SK-N-SH (cell line): ENCODE results near the gene SMS. TPM values are rescaled to one million over a fixed set of nuclear protein-coding genes. Genes with fewer than 3 reads are reported as not detected.

Source experiments
- CTCF ChIA-PET: fragments of 300-600, 350-600 bp; formaldehyde crosslinking; extraction: SDS; loops from one replicate; lab custom pipeline; 2021; lab: Yijun Ruan, JAX
- POLR2A ChIA-PET: fragments of 350-600 bp; sonication (Branson Sonifier 250); formaldehyde crosslinking; extraction: SDS; loops from one replicate; lab custom pipeline; 2020; ENCODE audit warnings: antibody characterized with exemption, inconsistent platforms; lab: Yijun Ruan, JAX
- DNase-seq: peaks from one replicate; pipeline ENCODE4 v3.0.0; 2012
- H2AFZ ChIP-seq: fragments of 200-600 bp; sonication (generic); 2 replicates; pipeline ENCODE4 v1.8.1; 2016; ENCODE audit warnings: antibody characterized with exemption, mild to moderate bottlenecking, low read depth
- H3F3A ChIP-seq: fragments of 200-600 bp; sonication (generic); replicated peaks from 2 replicates; pipeline ENCODE3; 2016; ENCODE audit warnings: antibody characterized with exemption, mild to moderate bottlenecking; ENCODE audit not compliant: insufficient read depth
- H3K27ac ChIP-seq, 2 experiments: fragments of 200-500 bp in 1 of 2; fragments of 200-600 bp in 1 of 2; sonication (Bioruptor generic) in 1 of 2; sonication (generic), shearing (Covaris generic) in 1 of 2; 2 replicates each; pipeline versions ENCODE4 v1.5.1 to v1.6.1; 2014 to 2016; ENCODE audit warnings: low read depth in 2 of 2, inconsistent platforms in 1 of 2, low read length in 1 of 2, mild to moderate bottlenecking in 1 of 2, mixed read lengths in 1 of 2
- H3K27me3 ChIP-seq: fragments of 200-600 bp; sonication (generic), shearing (Covaris generic); 2 replicates; pipeline ENCODE4 v1.6.1; 2016; ENCODE audit warnings: mixed run types; ENCODE audit not compliant: insufficient read depth
- H3K36me3 ChIP-seq, 2 experiments: fragments of 200-500 bp in 1 of 2; fragments of 200-600 bp in 1 of 2; sonication (Bioruptor generic) in 1 of 2; sonication (generic) in 1 of 2; replicated peaks in 1 of 2; 2 replicates each; pipeline versions ENCODE3 to v1.5.1; 2014 to 2016; ENCODE audit warnings: low read length in 1 of 2, mild to moderate bottlenecking in 1 of 2; ENCODE audit not compliant: insufficient read depth in 2 of 2, control insufficient read depth in 1 of 2
- H3K4me1 ChIP-seq, 2 experiments: fragments of 200-500 bp in 1 of 2; fragments of 200-600 bp in 1 of 2; sonication (Bioruptor generic) in 1 of 2; sonication (generic), shearing (Covaris generic) in 1 of 2; 2 replicates each; pipeline versions ENCODE4 v1.5.1 to v1.6.1; 2014 to 2016; ENCODE audit warnings: low read depth in 1 of 2, low read length in 1 of 2, mixed run types in 1 of 2; ENCODE audit not compliant: insufficient read depth in 2 of 2, control insufficient read depth in 1 of 2
- H3K4me2 ChIP-seq: fragments of 200-600 bp; sonication (generic), shearing (Covaris generic); 2 replicates; pipeline ENCODE4 v1.6.1; 2017; ENCODE audit warnings: mixed run types
- H3K4me3 ChIP-seq, 2 experiments: fragments of 200-500 bp in 1 of 2; fragments of 200-600 bp in 1 of 2; sonication (Bioruptor generic) in 1 of 2; sonication (generic), shearing (Covaris generic) in 1 of 2; 2 replicates each; pipeline versions ENCODE4 v1.5.1 to v1.8.1; 2014 to 2016; ENCODE audit warnings: low read depth in 2 of 2, inconsistent platforms in 1 of 2, low read length in 1 of 2, mild to moderate bottlenecking in 1 of 2, mixed read lengths in 1 of 2, moderate library complexity in 1 of 2
- H3K79me2 ChIP-seq: fragments of 200-600 bp; sonication (generic); 2 replicates; pipeline ENCODE4 v1.8.1; 2017; ENCODE audit warnings: mild to moderate bottlenecking; ENCODE audit not compliant: insufficient read depth
- H3K9ac ChIP-seq: fragments of 200-600 bp; sonication (generic); 2 replicates; pipeline ENCODE4 v1.6.1; 2017; ENCODE audit warnings: mixed run types
- H3K9me2 ChIP-seq: fragments of 200-600 bp; sonication (generic); 2 replicates; pipeline ENCODE4 v1.6.1; 2017; ENCODE audit warnings: mixed run types
- H3K9me3 ChIP-seq: fragments of 200-600 bp; sonication (generic); 2 replicates; pipeline ENCODE4 v1.6.1; 2017; ENCODE audit warnings: mixed run types, mild to moderate bottlenecking, moderate library complexity
- H4K20me1 ChIP-seq: fragments of 200-600 bp; sonication (generic); 2 replicates; pipeline ENCODE4 v1.6.1; 2017; ENCODE audit warnings: mild to moderate bottlenecking, mixed run types; ENCODE audit not compliant: insufficient read depth
- CTCF ChIP-seq: fragments of 200-600 bp; sonication (generic); IDR thresholded peaks from 2 replicates; pipeline ENCODE4 v1.6.1; 2017; ENCODE audit warnings: antibody characterized with exemption, mild to moderate bottlenecking, moderate library complexity
- EP300 ChIP-seq, 2 experiments: IDR thresholded peaks; 2 replicates each; pipeline versions ENCODE4 v1.4.0 to v1.6.1; 2012; ENCODE audit warnings: borderline replicate concordance in 1 of 2, low read depth in 1 of 2, low read length in 1 of 2
- EZH2phosphoT487 ChIP-seq: fragments of 200-600 bp; sonication (generic); IDR thresholded peaks from 2 replicates; pipeline ENCODE4 v1.6.1; 2017; ENCODE audit warnings: low read depth, mixed run types, mild to moderate bottlenecking, antibody characterized with exemption, moderate library complexity, borderline replicate concordance
- FOSL2 ChIP-seq: IDR thresholded peaks from 2 replicates; pipeline ENCODE4 v1.4.0; 2012; ENCODE audit warnings: low read depth, mild to moderate bottlenecking, moderate library complexity, borderline replicate concordance
- FOXJ3 ChIP-seq: sonication (generic); formaldehyde crosslinking; IDR thresholded peaks from 2 replicates; pipeline ENCODE4 v1.5.1; 2020; ENCODE audit warnings: mild to moderate bottlenecking, missing genetic modification reagents
- FOXM1 ChIP-seq: IDR thresholded peaks from 2 replicates; pipeline ENCODE4 v1.4.0; 2012; ENCODE audit warnings: low read depth, mild to moderate bottlenecking
- GABPA ChIP-seq: IDR thresholded peaks from 2 replicates; pipeline ENCODE4 v1.4.0; 2012; ENCODE audit warnings: low read depth, mild to moderate bottlenecking
- GATA2 ChIP-seq: sonication (generic); formaldehyde crosslinking; IDR thresholded peaks from 2 replicates; pipeline ENCODE4 v1.5.0; 2020; ENCODE audit warnings: mild to moderate bottlenecking, missing genetic modification reagents
- JUND ChIP-seq: IDR thresholded peaks from 2 replicates; pipeline ENCODE4 v1.4.0; 2012
- MEF2A ChIP-seq: IDR thresholded peaks from 2 replicates; pipeline ENCODE4 v1.4.0; 2012; ENCODE audit warnings: low read depth, borderline replicate concordance
- MXI1 ChIP-seq: IDR thresholded peaks from 2 replicates; pipeline ENCODE4 v1.6.1; 2012; ENCODE audit warnings: mild to moderate bottlenecking, low read depth, low read length, improper control_type of control experiment
- NRF1 ChIP-seq: IDR thresholded peaks from 2 replicates; pipeline ENCODE4 v1.6.1; 2012; ENCODE audit warnings: low read depth, mild to moderate bottlenecking, low read length
- POLR2AphosphoS5 ChIP-seq: IDR thresholded peaks from 2 replicates; pipeline ENCODE4 v1.6.1; 2012; ENCODE audit warnings: low read depth, low read length
- RCOR1 ChIP-seq: fragments of 150-350 bp; IDR thresholded peaks from 2 replicates; pipeline ENCODE4 v1.6.1; 2017; ENCODE audit warnings: antibody characterized with exemption, low read length
- REST ChIP-seq: IDR thresholded peaks from 2 replicates; pipeline ENCODE4 v1.6.1; 2012; ENCODE audit warnings: mild to moderate bottlenecking, low read depth, low read length, moderate library complexity
- RFX5 ChIP-seq: IDR thresholded peaks from 2 replicates; pipeline ENCODE4 v1.6.1; 2012; ENCODE audit warnings: mild to moderate bottlenecking, improper control_type of control experiment, low read length
- RXRA ChIP-seq: IDR thresholded peaks from 2 replicates; pipeline ENCODE4 v1.4.0; 2012; ENCODE audit warnings: low read depth, mild to moderate bottlenecking, borderline replicate concordance
- SIN3A ChIP-seq: IDR thresholded peaks from 2 replicates; pipeline ENCODE4 v1.6.1; 2012; ENCODE audit warnings: low read depth, mild to moderate bottlenecking, low read length, moderate library complexity, borderline replicate concordance
- SMC3 ChIP-seq: IDR thresholded peaks from 2 replicates; pipeline ENCODE4 v1.6.1; 2012; ENCODE audit warnings: low read depth, low read length, improper control_type of control experiment
- TCF12 ChIP-seq: IDR thresholded peaks from 2 replicates; pipeline ENCODE4 v1.4.0; 2012
- YY1 ChIP-seq: IDR thresholded peaks from 2 replicates; pipeline ENCODE4 v1.4.0; 2012; ENCODE audit warnings: low read depth, mild to moderate bottlenecking
- WGBS: methylation state at CpG from one replicate; pipeline ENCODE4 v1.1.6; 2017; ENCODE audit warnings: low lambda C conversion rate; 5-methylcytosine and 5-hydroxymethylcytosine counted together
- polyA plus RNA-seq, 3 experiments: library from polyadenylated mRNA; depleted of rRNA; stranded (reverse); fragments of >200 nt; gene quantifications; 2 replicates each; pipeline ENCODE4 v1.2.3, GENCODE V29; 2012
- TF ChIP-seq, protein P1 (sequence below): IDR thresholded peaks from 2 replicates; pipeline ENCODE4 v1.4.0; 2012; ENCODE audit warnings: low read depth, borderline replicate concordance

The SMS gene
- polyA plus RNA-seq, 1 of the 3 experiments (the other 2 are of a cell fraction): 116 TPM

- Histone ChIP-seq H3F3A (peaks cover 4% of the 10 kb centered on the region), H3K79me2 (peaks cover 27% of the 10 kb centered on the region), H3K9me2 (no peaks in the 10 kb centered on the region), H2AFZ (no peak overlapping the region), H3K4me3 (no peak overlapping the region), H3K4me2 (no peak overlapping the region), H3K36me3 (peaks cover 24 to 65% of the 10 kb centered on the region in 2 experiments), H4K20me1 (no peaks in the 10 kb centered on the region), H3K9me3 (no peaks in the 10 kb centered on the region), H3K27ac (no peak overlapping the region), H3K9ac (no peak overlapping the region), H3K27me3 (no peaks in the 10 kb centered on the region), H3K4me1 (peaks cover 0 to 3% of the 10 kb centered on the region in 2 experiments; a peak in 1 of 4 replicates)
- DNase-seq: no peak
- 75% methylated on average over 8 of the region's 8 CpGs for WGBS
- ChIA-PET CTCF (interaction anchor here (1.5 kb wide), 1 partner anchor 8 kb away, joined by 8 read pairs; no protein-coding TSS in a partner anchor), POLR2A (no interaction called here)
- TF ChIP-seq RCOR1: no peak
- TF ChIP-seq TCF12: no peak
- no peak for TF ChIP-seq GABPA
- no peak for TF ChIP-seq EZH2phosphoT487
- no peak for TF ChIP-seq SIN3A
- TF ChIP-seq, protein P1, sequence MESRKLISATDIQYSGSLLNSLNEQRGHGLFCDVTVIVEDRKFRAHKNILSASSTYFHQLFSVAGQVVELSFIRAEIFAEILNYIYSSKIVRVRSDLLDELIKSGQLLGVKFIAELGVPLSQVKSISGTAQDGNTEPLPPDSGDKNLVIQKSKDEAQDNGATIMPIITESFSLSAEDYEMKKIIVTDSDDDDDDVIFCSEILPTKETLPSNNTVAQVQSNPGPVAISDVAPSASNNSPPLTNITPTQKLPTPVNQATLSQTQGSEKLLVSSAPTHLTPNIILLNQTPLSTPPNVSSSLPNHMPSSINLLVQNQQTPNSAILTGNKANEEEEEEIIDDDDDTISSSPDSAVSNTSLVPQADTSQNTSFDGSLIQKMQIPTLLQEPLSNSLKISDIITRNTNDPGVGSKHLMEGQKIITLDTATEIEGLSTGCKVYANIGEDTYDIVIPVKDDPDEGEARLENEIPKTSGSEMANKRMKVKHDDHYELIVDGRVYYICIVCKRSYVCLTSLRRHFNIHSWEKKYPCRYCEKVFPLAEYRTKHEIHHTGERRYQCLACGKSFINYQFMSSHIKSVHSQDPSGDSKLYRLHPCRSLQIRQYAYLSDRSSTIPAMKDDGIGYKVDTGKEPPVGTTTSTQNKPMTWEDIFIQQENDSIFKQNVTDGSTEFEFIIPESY: no peak
- no peak for TF ChIP-seq GATA2 (CRISPR knock-in tag)
- TF ChIP-seq SMC3: no peak
- TF ChIP-seq FOXM1: no peak
These were observed 52.8 kb downstream of the SMS start for GRCh38 chrX:21993265-21993664.

- no peak overlapping the region for H3K4me3 ChIP-seq
- peaks cover 0 to 3% of the 10 kb centered on the region in 2 experiments; a peak in 1 of 4 replicates for H3K4me1 ChIP-seq
- ChIA-PET POLR2A (no interaction called here), CTCF (interaction anchor here (0.5 to 4.5 kb wide), 3 partner anchors 12 to 175 kb away, joined by 3 to 32 read pairs (median 3); no protein-coding TSS in a partner anchor)
- H3K4me2 ChIP-seq: no peak overlapping the region
- no peaks in the 10 kb centered on the region for H3K9me2 ChIP-seq
- peaks cover 4% of the 10 kb centered on the region for H3F3A ChIP-seq
- no peak overlapping the region for H3K9ac ChIP-seq
- H3K27ac ChIP-seq: no peak overlapping the region
- H3K79me2 ChIP-seq: peaks cover 41% of the 10 kb centered on the region
- no peaks in the 10 kb centered on the region for H3K9me3 ChIP-seq
- H3K36me3 ChIP-seq: peaks cover 18 to 47% of the 10 kb centered on the region in 2 experiments
- no peaks in the 10 kb centered on the region for H3K27me3 ChIP-seq
- H4K20me1 ChIP-seq: no peaks in the 10 kb centered on the region
- WGBS: 79% methylated on average over 10 of the region's 10 CpGs
- no peak for DNase-seq
- H2AFZ ChIP-seq: no peak overlapping the region
- TF ChIP-seq RFX5: no peak
- no peak for TF ChIP-seq JUND
- no peak for TF ChIP-seq FOSL2
- no peak for TF ChIP-seq REST
- TF ChIP-seq CTCF: no peak
- TF ChIP-seq RXRA: no peak
- no peak for TF ChIP-seq POLR2AphosphoS5
- no peak for TF ChIP-seq FOXJ3 (CRISPR knock-in tag)
- TF ChIP-seq MXI1: no peak
- no peak for TF ChIP-seq NRF1
- no peak for TF ChIP-seq FOXM1
- no peak for TF ChIP-seq EP300 (IDR thresholded peaks at IDR 0.05; ENCODE audit: borderline replicate concordance in 1 of 2, low read depth in 1 of 2, low read length in 1 of 2)
- no peak for TF ChIP-seq MEF2A
- no peak for TF ChIP-seq YY1
These were observed 56.5 kb downstream of the SMS start for GRCh38 chrX:21996872-21997455.
